Tibial nerve (tissue), 4 donors: ENCODE results near the gene CMTM2.

Source experiments
- EP300 ChIP-seq, 2 donors: sonication (generic); formaldehyde crosslinking; IDR thresholded peaks; one replicate each; pipeline ENCODE4 v1.6.1; 2017; ENCODE audit warnings: antibody characterized with exemption in 2 of 2, mild to moderate bottlenecking in 1 of 2
- POLR2A ChIP-seq, 2 donors: fragments of 450-650 bp; IDR thresholded peaks; one replicate each; pipeline ENCODE4 v1.6.1; 2017; ENCODE audit warnings: antibody characterized with exemption in 2 of 2, mild to moderate bottlenecking in 2 of 2, moderate library complexity in 2 of 2
- TF ChIP-seq, protein P1 (sequence below), 5 experiments: fragments of 200-600 bp in 3 of 5; fragments of 450-650 bp in 2 of 5; sonication (generic) in 3 of 5; IDR thresholded peaks; one replicate each; pipeline ENCODE4 v1.5.1; 2016 to 2019; ENCODE audit warnings: antibody characterized with exemption in 5 of 5, mild to moderate bottlenecking in 3 of 5, moderate library complexity in 2 of 5

DNA sequence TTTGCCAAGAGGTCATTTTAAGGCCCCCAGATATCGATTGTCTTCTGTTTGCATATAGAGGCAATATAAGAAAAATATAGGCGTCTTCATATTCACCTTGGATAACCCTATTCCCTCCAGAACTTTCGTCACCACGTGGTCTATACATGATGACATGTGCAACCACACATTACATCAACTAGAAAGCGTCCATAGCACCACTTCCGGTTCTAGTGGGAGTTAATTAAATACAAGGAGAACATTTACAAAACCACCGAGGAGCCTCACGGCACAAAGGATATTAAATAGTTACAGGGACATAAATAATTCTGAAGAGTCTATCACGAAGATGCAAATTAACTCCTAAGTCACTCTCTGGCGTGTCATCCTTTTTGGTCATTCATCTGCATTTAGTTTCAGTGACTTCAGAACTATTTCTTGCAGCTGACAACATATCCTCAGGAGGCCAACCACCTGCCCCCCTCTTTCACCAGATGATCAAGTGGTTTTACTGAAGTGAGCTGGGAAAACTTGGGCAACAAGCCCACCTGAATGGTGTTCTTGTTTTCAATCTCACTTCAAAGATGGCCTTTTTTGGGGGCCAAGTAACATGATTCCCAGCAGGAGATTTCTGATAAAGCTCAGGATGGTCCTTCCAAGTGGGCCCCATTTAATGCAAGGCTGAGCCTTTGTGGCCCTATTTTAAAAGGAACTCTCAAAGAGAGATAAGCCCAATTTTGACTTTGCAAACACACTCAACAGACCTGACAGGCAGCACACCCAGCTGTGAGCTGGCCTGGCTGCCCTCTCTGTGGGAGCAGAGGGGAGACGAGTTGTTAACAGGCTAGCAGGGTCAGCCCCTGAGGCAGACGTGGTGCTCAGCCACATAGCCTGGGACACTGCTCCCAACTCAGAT is 40.5 kb downstream of the CMTM2 start:
- TF ChIP-seq, protein P1, sequence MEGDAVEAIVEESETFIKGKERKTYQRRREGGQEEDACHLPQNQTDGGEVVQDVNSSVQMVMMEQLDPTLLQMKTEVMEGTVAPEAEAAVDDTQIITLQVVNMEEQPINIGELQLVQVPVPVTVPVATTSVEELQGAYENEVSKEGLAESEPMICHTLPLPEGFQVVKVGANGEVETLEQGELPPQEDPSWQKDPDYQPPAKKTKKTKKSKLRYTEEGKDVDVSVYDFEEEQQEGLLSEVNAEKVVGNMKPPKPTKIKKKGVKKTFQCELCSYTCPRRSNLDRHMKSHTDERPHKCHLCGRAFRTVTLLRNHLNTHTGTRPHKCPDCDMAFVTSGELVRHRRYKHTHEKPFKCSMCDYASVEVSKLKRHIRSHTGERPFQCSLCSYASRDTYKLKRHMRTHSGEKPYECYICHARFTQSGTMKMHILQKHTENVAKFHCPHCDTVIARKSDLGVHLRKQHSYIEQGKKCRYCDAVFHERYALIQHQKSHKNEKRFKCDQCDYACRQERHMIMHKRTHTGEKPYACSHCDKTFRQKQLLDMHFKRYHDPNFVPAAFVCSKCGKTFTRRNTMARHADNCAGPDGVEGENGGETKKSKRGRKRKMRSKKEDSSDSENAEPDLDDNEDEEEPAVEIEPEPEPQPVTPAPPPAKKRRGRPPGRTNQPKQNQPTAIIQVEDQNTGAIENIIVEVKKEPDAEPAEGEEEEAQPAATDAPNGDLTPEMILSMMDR (IDR thresholded peaks at IDR 0.05): no peak
- TF ChIP-seq POLR2A (IDR thresholded peaks at IDR 0.05) (no peak), EP300 (IDR thresholded peaks at IDR 0.05) (no peak)
